Keratinocyte (primary cell): Measurements from ENCODE around the gene RAD9A. TPM values are rescaled to one million over a fixed set of nuclear protein-coding genes. Genes with fewer than 3 reads are reported as not detected.

ENCODE experiments used
- DNase-seq: peaks from one replicate; pipeline ENCODE4 v3.0.0-alpha.2; 2011; ENCODE audit warnings: low read depth, missing footprints, low spot score
- FAIRE-seq: peaks from 2 replicates; lab custom pipeline; 2011; peaks lifted over from hg19 to GRCh38; lab: Jason Lieb, UNC
- H2AFZ ChIP-seq: 2 replicates; pipeline ENCODE4 v1.6.0; 2012; ENCODE audit warnings: low read length, control low read depth, inconsistent platforms; ENCODE audit not compliant: control insufficient read depth
- H3K27ac ChIP-seq: 2 replicates; pipeline ENCODE4 v1.5.1; 2011; ENCODE audit warnings: low read length; ENCODE audit not compliant: control insufficient read depth, insufficient read depth
- H3K27me3 ChIP-seq: 3 replicates; pipeline ENCODE4 v1.6.0; 2011; ENCODE audit warnings: low read length; ENCODE audit not compliant: control insufficient read depth, insufficient read depth; ENCODE audit errors: extremely low read depth
- H3K36me3 ChIP-seq, 2 experiments: 2 replicates in 1 of 2; 3 replicates in 1 of 2; pipeline ENCODE4 v1.5.1; 2011; ENCODE audit warnings: low read length in 2 of 2, mild to moderate bottlenecking in 1 of 2; ENCODE audit not compliant: control insufficient read depth in 2 of 2, insufficient read depth in 2 of 2; ENCODE audit errors: extremely low read depth in 1 of 2
- H3K4me1 ChIP-seq: 3 replicates; pipeline ENCODE4 v1.5.1; 2011; ENCODE audit warnings: low read length; ENCODE audit not compliant: control insufficient read depth, insufficient read depth; ENCODE audit errors: extremely low read depth
- H3K4me2 ChIP-seq: 3 replicates; pipeline ENCODE4 v1.6.0; 2011; ENCODE audit warnings: low read depth, low read length; ENCODE audit not compliant: control insufficient read depth, insufficient read depth; ENCODE audit errors: extremely low read depth
- H3K4me3 ChIP-seq, 3 experiments: fragments of 200-600 bp in 1 of 3; sonication (generic) in 1 of 3; 2 replicates in 2 of 3; 3 replicates in 1 of 3; pipeline ENCODE4 v1.5.1; 2011 to 2016; ENCODE audit warnings: low read length in 3 of 3, mild to moderate bottlenecking in 3 of 3, control low read depth in 2 of 3, inconsistent platforms in 1 of 3, low read depth in 1 of 3, mixed read lengths in 1 of 3, mixed run types in 1 of 3, moderate library complexity in 1 of 3; ENCODE audit not compliant: control insufficient read depth in 2 of 3, insufficient read depth in 2 of 3; ENCODE audit errors: extremely low read depth in 1 of 3
- H3K79me2 ChIP-seq: 2 replicates; pipeline ENCODE4 v1.6.0; 2012; ENCODE audit warnings: low read length; ENCODE audit not compliant: control insufficient read depth, insufficient read depth
- H3K9ac ChIP-seq: 3 replicates; pipeline ENCODE4 v1.6.0; 2011; ENCODE audit warnings: low read length; ENCODE audit not compliant: control insufficient read depth, insufficient read depth; ENCODE audit errors: extremely low read depth
- H3K9me1 ChIP-seq: 3 replicates; pipeline ENCODE4 v1.6.0; 2011; ENCODE audit warnings: low read length; ENCODE audit not compliant: control insufficient read depth, insufficient read depth; ENCODE audit errors: extremely low read depth
- H3K9me3 ChIP-seq: 2 replicates; pipeline ENCODE4 v1.5.1; 2012; ENCODE audit warnings: low read depth, low read length; ENCODE audit not compliant: control insufficient read depth
- H4K20me1 ChIP-seq: 3 replicates; pipeline ENCODE4 v1.6.0; 2011; ENCODE audit warnings: low read length; ENCODE audit not compliant: control insufficient read depth, insufficient read depth; ENCODE audit errors: extremely low read depth
- CTCF ChIP-seq, 3 experiments: IDR thresholded peaks in 1 of 3; conservative IDR thresholded peaks in 1 of 3; optimal IDR thresholded peaks in 1 of 3; 2 replicates in 2 of 3; 3 replicates in 1 of 3; pipeline versions ENCODE3 to v1.5.1; 2011; ENCODE audit warnings: low read length in 3 of 3, mild to moderate bottlenecking in 3 of 3, moderate library complexity in 2 of 3, control low read depth in 1 of 3, inconsistent platforms in 1 of 3; ENCODE audit not compliant: insufficient read depth in 2 of 3; ENCODE audit errors: extremely low read depth in 1 of 3
- EZH2 ChIP-seq: IDR thresholded peaks from one replicate; pipeline ENCODE4 v1.6.1; 2012; ENCODE audit warnings: inconsistent platforms, mild to moderate bottlenecking, low read length, moderate library complexity
- dilution Hi-C: fragments of 300-500 bp; cut with MboI; formaldehyde crosslinking; loops from one replicate; pipeline ENCODE4 v1.7.0; 2020; ENCODE audit warnings: low sequenced_read_pairs; ENCODE audit not compliant: extremely low pct_ligation_motif_present
- polyA plus RNA-seq, 5 experiments: library from polyadenylated mRNA; depleted of rRNA in 3 of 5; stranded (reverse) in 3 of 5; stranded (forward) in 1 of 5; unstranded in 1 of 5; fragments of >200 nt; gene quantifications; 1 replicate in 1 of 5; 2 replicates in 3 of 5; 3 replicates in 1 of 5; pipeline versions ENCODE4 v1.2.1 to v1.2.3, GENCODE V29; 2011 to 2012; ENCODE audit warnings: missing spikeins in 2 of 5, low read depth in 1 of 5, low replicate concordance in 1 of 5

The RAD9A gene
- polyA plus RNA-seq, 1 donor (not counting 4 experiments of a cell fraction or from before 2014, with no cell fraction given) = 5.7 TPM

GRCh38 chr11:67408437-67409200 is 16.8 kb downstream of the RAD9A start:
- Histone ChIP-seq H3K27me3 (peaks cover 6% of the 10 kb centered on the region), H3K4me2 (no peak overlapping the region), H3K36me3 (no peaks in the 10 kb centered on the region), H3K79me2 (no peaks in the 10 kb centered on the region), H3K9ac (no peak overlapping the region), H3K4me1 (no peaks in the 10 kb centered on the region), H3K4me3 (no peak overlapping the region), H3K9me3 (no peaks in the 10 kb centered on the region), H4K20me1 (no peaks in the 10 kb centered on the region), H3K27ac (no peak overlapping the region), H3K9me1 (no peaks in the 10 kb centered on the region), H2AFZ (no peak overlapping the region)
- dilution Hi-C loops = no loop called here
- no peak for FAIRE-seq
- no peak for DNase-seq
- no peak for TF ChIP-seq EZH2

- no peaks in the 10 kb centered on the region for H3K36me3 ChIP-seq
- no peaks in the 10 kb centered on the region for H3K9me1 ChIP-seq
- FAIRE-seq = no peak
- H3K9ac ChIP-seq = no peak overlapping the region
- no peak overlapping the region for H3K4me2 ChIP-seq
- DNase-seq = no peak
- no peaks in the 10 kb centered on the region for H3K79me2 ChIP-seq
- H4K20me1 ChIP-seq = no peaks in the 10 kb centered on the region
- no peak overlapping the region for H3K27ac ChIP-seq
- H2AFZ ChIP-seq = no peak overlapping the region
- dilution Hi-C loops = no loop called here
- H3K4me3 ChIP-seq = no peak overlapping the region
- no peaks in the 10 kb centered on the region for H3K9me3 ChIP-seq
- H3K4me1 ChIP-seq = no peaks in the 10 kb centered on the region
- TF ChIP-seq EZH2 (no peak), CTCF (optimal IDR thresholded peaks at IDR 0.05 in 1 of 3, IDR thresholded peaks at IDR 0.05 in 1 of 3, conservative IDR thresholded peaks at IDR 0.05 in 1 of 3; ENCODE audit: extremely low read depth in 1 of 3, insufficient read depth in 2 of 3, low read length in 3 of 3) (no peak)
- peaks cover 6% of the 10 kb centered on the region for H3K27me3 ChIP-seq
Measured at GRCh38 chr11:67409261-67409666, 17.5 kb downstream of the RAD9A start.
